SK-N-SH (cell line): ENCODE results near the gene ANO2. TPM values are rescaled to one million over a fixed set of nuclear protein-coding genes. Genes with fewer than 3 reads are reported as not detected.

Source experiments
- CTCF ChIA-PET: fragments of 300-600, 350-600 bp; formaldehyde crosslinking; extraction: SDS; loops from one replicate; lab custom pipeline; 2021; lab: Yijun Ruan, JAX
- POLR2A ChIA-PET: fragments of 350-600 bp; sonication (Branson Sonifier 250); formaldehyde crosslinking; extraction: SDS; loops from one replicate; lab custom pipeline; 2020; ENCODE audit warnings: antibody characterized with exemption, inconsistent platforms; lab: Yijun Ruan, JAX
- DNase-seq: peaks from one replicate; pipeline ENCODE4 v3.0.0; 2012
- H2AFZ ChIP-seq: fragments of 200-600 bp; sonication (generic); 2 replicates; pipeline ENCODE4 v1.8.1; 2016; ENCODE audit warnings: antibody characterized with exemption, mild to moderate bottlenecking, low read depth
- H3F3A ChIP-seq: fragments of 200-600 bp; sonication (generic); replicated peaks from 2 replicates; pipeline ENCODE3; 2016; ENCODE audit warnings: antibody characterized with exemption, mild to moderate bottlenecking; ENCODE audit not compliant: insufficient read depth
- H3K27ac ChIP-seq, 2 experiments: fragments of 200-500 bp in 1 of 2; fragments of 200-600 bp in 1 of 2; sonication (Bioruptor generic) in 1 of 2; sonication (generic), shearing (Covaris generic) in 1 of 2; 2 replicates each; pipeline versions ENCODE4 v1.5.1 to v1.6.1; 2014 to 2016; ENCODE audit warnings: low read depth in 2 of 2, inconsistent platforms in 1 of 2, low read length in 1 of 2, mild to moderate bottlenecking in 1 of 2, mixed read lengths in 1 of 2
- H3K27me3 ChIP-seq: fragments of 200-600 bp; sonication (generic), shearing (Covaris generic); 2 replicates; pipeline ENCODE4 v1.6.1; 2016; ENCODE audit warnings: mixed run types; ENCODE audit not compliant: insufficient read depth
- H3K36me3 ChIP-seq, 2 experiments: fragments of 200-500 bp in 1 of 2; fragments of 200-600 bp in 1 of 2; sonication (Bioruptor generic) in 1 of 2; sonication (generic) in 1 of 2; replicated peaks in 1 of 2; 2 replicates each; pipeline versions ENCODE3 to v1.5.1; 2014 to 2016; ENCODE audit warnings: low read length in 1 of 2, mild to moderate bottlenecking in 1 of 2; ENCODE audit not compliant: insufficient read depth in 2 of 2, control insufficient read depth in 1 of 2
- H3K4me1 ChIP-seq, 2 experiments: fragments of 200-500 bp in 1 of 2; fragments of 200-600 bp in 1 of 2; sonication (Bioruptor generic) in 1 of 2; sonication (generic), shearing (Covaris generic) in 1 of 2; 2 replicates each; pipeline versions ENCODE4 v1.5.1 to v1.6.1; 2014 to 2016; ENCODE audit warnings: low read depth in 1 of 2, low read length in 1 of 2, mixed run types in 1 of 2; ENCODE audit not compliant: insufficient read depth in 2 of 2, control insufficient read depth in 1 of 2
- H3K4me2 ChIP-seq: fragments of 200-600 bp; sonication (generic), shearing (Covaris generic); 2 replicates; pipeline ENCODE4 v1.6.1; 2017; ENCODE audit warnings: mixed run types
- H3K4me3 ChIP-seq, 2 experiments: fragments of 200-500 bp in 1 of 2; fragments of 200-600 bp in 1 of 2; sonication (Bioruptor generic) in 1 of 2; sonication (generic), shearing (Covaris generic) in 1 of 2; 2 replicates each; pipeline versions ENCODE4 v1.5.1 to v1.8.1; 2014 to 2016; ENCODE audit warnings: low read depth in 2 of 2, inconsistent platforms in 1 of 2, low read length in 1 of 2, mild to moderate bottlenecking in 1 of 2, mixed read lengths in 1 of 2, moderate library complexity in 1 of 2
- H3K79me2 ChIP-seq: fragments of 200-600 bp; sonication (generic); 2 replicates; pipeline ENCODE4 v1.8.1; 2017; ENCODE audit warnings: mild to moderate bottlenecking; ENCODE audit not compliant: insufficient read depth
- H3K9ac ChIP-seq: fragments of 200-600 bp; sonication (generic); 2 replicates; pipeline ENCODE4 v1.6.1; 2017; ENCODE audit warnings: mixed run types
- H3K9me2 ChIP-seq: fragments of 200-600 bp; sonication (generic); 2 replicates; pipeline ENCODE4 v1.6.1; 2017; ENCODE audit warnings: mixed run types
- H3K9me3 ChIP-seq: fragments of 200-600 bp; sonication (generic); 2 replicates; pipeline ENCODE4 v1.6.1; 2017; ENCODE audit warnings: mixed run types, mild to moderate bottlenecking, moderate library complexity
- H4K20me1 ChIP-seq: fragments of 200-600 bp; sonication (generic); 2 replicates; pipeline ENCODE4 v1.6.1; 2017; ENCODE audit warnings: mild to moderate bottlenecking, mixed run types; ENCODE audit not compliant: insufficient read depth
- CTCF ChIP-seq: fragments of 200-600 bp; sonication (generic); IDR thresholded peaks from 2 replicates; pipeline ENCODE4 v1.6.1; 2017; ENCODE audit warnings: antibody characterized with exemption, mild to moderate bottlenecking, moderate library complexity
- ELF1 ChIP-seq: IDR thresholded peaks from 2 replicates; pipeline ENCODE4 v1.4.0; 2012
- EZH2phosphoT487 ChIP-seq: fragments of 200-600 bp; sonication (generic); IDR thresholded peaks from 2 replicates; pipeline ENCODE4 v1.6.1; 2017; ENCODE audit warnings: low read depth, mixed run types, mild to moderate bottlenecking, antibody characterized with exemption, moderate library complexity, borderline replicate concordance
- GATA2 ChIP-seq: sonication (generic); formaldehyde crosslinking; IDR thresholded peaks from 2 replicates; pipeline ENCODE4 v1.5.0; 2020; ENCODE audit warnings: mild to moderate bottlenecking, missing genetic modification reagents
- IRF3 ChIP-seq: fragments of 150-350 bp; IDR thresholded peaks from 2 replicates; pipeline ENCODE4 v1.6.1; 2016; ENCODE audit warnings: mild to moderate bottlenecking, low read depth, low read length
- MEF2A ChIP-seq: IDR thresholded peaks from 2 replicates; pipeline ENCODE4 v1.4.0; 2012; ENCODE audit warnings: low read depth, borderline replicate concordance
- NRF1 ChIP-seq: IDR thresholded peaks from 2 replicates; pipeline ENCODE4 v1.6.1; 2012; ENCODE audit warnings: low read depth, mild to moderate bottlenecking, low read length
- RCOR1 ChIP-seq: fragments of 150-350 bp; IDR thresholded peaks from 2 replicates; pipeline ENCODE4 v1.6.1; 2017; ENCODE audit warnings: antibody characterized with exemption, low read length
- SMC3 ChIP-seq: IDR thresholded peaks from 2 replicates; pipeline ENCODE4 v1.6.1; 2012; ENCODE audit warnings: low read depth, low read length, improper control_type of control experiment
- USF2 ChIP-seq: fragments of 150-350 bp; IDR thresholded peaks from 2 replicates; pipeline ENCODE4 v1.6.1; 2017; ENCODE audit warnings: antibody characterized with exemption, low read length, low read depth, borderline replicate concordance
- ZBTB33 ChIP-seq: IDR thresholded peaks from 2 replicates; pipeline ENCODE4 v1.4.0; 2012; ENCODE audit warnings: low read depth, borderline replicate concordance
- WGBS: methylation state at CpG from one replicate; pipeline ENCODE4 v1.1.6; 2017; ENCODE audit warnings: low lambda C conversion rate; 5-methylcytosine and 5-hydroxymethylcytosine counted together
- polyA plus RNA-seq, 3 experiments: library from polyadenylated mRNA; depleted of rRNA; stranded (reverse); fragments of >200 nt; gene quantifications; 2 replicates each; pipeline ENCODE4 v1.2.3, GENCODE V29; 2012

The ANO2 gene
- polyA plus RNA-seq, 1 of the 3 experiments (the other 2 are of a cell fraction) = not detected

- no peak for TF ChIP-seq USF2
These were observed 17.1 kb downstream of the ANO2 start (continued) for GRCh38 chr12:5927732-5928516.

DNA sequence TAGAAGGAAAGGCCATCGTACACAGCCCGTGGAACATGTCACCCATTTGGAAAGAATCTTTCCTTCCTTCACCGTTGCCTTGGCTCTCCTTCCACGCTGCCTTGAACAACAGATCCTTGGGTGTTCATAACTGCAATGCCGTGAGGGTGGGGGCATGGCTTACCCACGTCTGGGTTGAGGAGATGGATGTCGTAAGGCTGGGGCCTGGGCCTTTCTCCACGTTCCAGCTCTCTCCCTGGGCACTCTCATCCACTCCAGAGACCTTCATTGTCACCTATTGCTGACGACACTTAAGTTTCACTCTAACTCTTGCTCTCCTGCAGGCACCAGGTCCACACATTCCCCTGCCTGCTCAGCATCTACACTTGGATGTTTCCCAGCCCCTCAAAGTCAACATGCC lies 19.4 kb downstream of the ANO2 start:
- Histone ChIP-seq H4K20me1 (no peaks in the 10 kb centered on the region), H3F3A (no peaks in the 10 kb centered on the region), H3K9ac (no peak overlapping the region), H3K36me3 (no peaks in the 10 kb centered on the region), H3K9me3 (no peaks in the 10 kb centered on the region), H2AFZ (no peak overlapping the region), H3K4me2 (no peak overlapping the region), H3K27me3 (peaks cover 12% of the 10 kb centered on the region; the same call in 1 of the 2 replicates), H3K79me2 (no peaks in the 10 kb centered on the region), H3K4me3 (no peak overlapping the region)
- WGBS = 5% methylated on average over 9 of the region's 9 CpGs
- POLR2A ChIA-PET = no interaction called here
- no peak for DNase-seq
- no peak for TF ChIP-seq MEF2A
- no peak for TF ChIP-seq ELF1
- no peak for TF ChIP-seq USF2
- TF ChIP-seq SMC3 = no peak
- TF ChIP-seq IRF3 = no peak
- no peak for TF ChIP-seq GATA2 (CRISPR knock-in tag)
- no peak for TF ChIP-seq RCOR1
- no peak for TF ChIP-seq NRF1
- TF ChIP-seq EZH2phosphoT487 = no peak
- no peak for TF ChIP-seq ZBTB33
- TF ChIP-seq CTCF = no peak
- TF ChIP-seq, all 33 proteins: peak for 0
- Histone ChIP-seq H3K4me1 (no peaks in the 10 kb centered on the region), H3K27ac (no peak overlapping the region), H3K9me2 (no peaks in the 10 kb centered on the region)
- CTCF ChIA-PET = no interaction called here
